HepG2 (cell line): Measurements from ENCODE around the gene CDYL. TPM values are rescaled to one million over a fixed set of nuclear protein-coding genes. Genes with fewer than 3 reads are reported as not detected.

Experiments used
- ATAC-seq: fragments of 200-7000 bp; cut with Tn5 transposase; 3 replicates; pipeline ENCODE4 v1.9.1; 2020; ENCODE audit warnings: mild to moderate bottlenecking, moderate library complexity
- BruUV-seq: library from RNA; stranded (reverse); fragments of 400-500 nt; replicated peaks from 2 replicates; lab custom pipeline; 2021; lab: Mats Ljungman, UMichigan
- CTCF ChIA-PET: fragments of 300-600 bp; formaldehyde crosslinking; extraction: SDS; loops from one replicate; lab custom pipeline; 2021; ENCODE audit warnings: low total read pairs, inconsistent platforms, low intra/inter-chr PET ratio; lab: Yijun Ruan, JAX
- POLR2A ChIA-PET: fragments of 350-600 bp; sonication (Branson Sonifier 250); formaldehyde crosslinking; loops from one replicate; lab custom pipeline; 2020; ENCODE audit warnings: antibody characterized with exemption, inconsistent platforms; lab: Yijun Ruan, JAX
- DNase-seq: peaks from one replicate; pipeline ENCODE4 v3.0.0-alpha.2; 2015; ENCODE audit warnings: low spot score
- FAIRE-seq: peaks from 3 replicates; lab custom pipeline; 2011; peaks lifted over from hg19 to GRCh38; lab: Jason Lieb, UNC
- H2AFZ ChIP-seq: one replicate; pipeline ENCODE4 v1.6.1; 2011; ENCODE audit warnings: low read length, inconsistent platforms
- H3K27ac ChIP-seq: fragments of 300-600 bp; 3 replicates; pipeline ENCODE4 v1.8.0; 2011; ENCODE audit warnings: mixed run types, mild to moderate bottlenecking, mixed read lengths, low read length, inconsistent platforms; ENCODE audit not compliant: insufficient read depth; ENCODE audit errors: extremely low read length
- H3K27me3 ChIP-seq, 2 experiments: fragments of 200-600 bp in 1 of 2; 2 replicates in 1 of 2; 3 replicates in 1 of 2; pipeline versions ENCODE4 v1.6.0 to v1.8.0; 2011; ENCODE audit warnings: low read length in 2 of 2, mild to moderate bottlenecking in 2 of 2, moderate library complexity in 2 of 2, inconsistent platforms in 1 of 2; ENCODE audit not compliant: insufficient read depth in 2 of 2, control insufficient read depth in 1 of 2
- H3K36me3 ChIP-seq, 2 experiments: fragments of 200-600 bp in 1 of 2; replicated peaks in 1 of 2; 2 replicates in 1 of 2; 3 replicates in 1 of 2; pipeline versions ENCODE4 v1.5.1 to v1.8.0; 2011; ENCODE audit warnings: low read length in 2 of 2, inconsistent platforms in 1 of 2; ENCODE audit not compliant: insufficient read depth in 2 of 2, control insufficient read depth in 1 of 2
- H3K4me1 ChIP-seq: 2 replicates; pipeline ENCODE4 v1.5.1; 2012; ENCODE audit warnings: low read length, inconsistent platforms; ENCODE audit not compliant: insufficient read depth
- H3K4me2 ChIP-seq: 2 replicates; pipeline ENCODE4 v1.6.0; 2011; ENCODE audit warnings: low read depth, low read length, inconsistent platforms
- H3K4me3 ChIP-seq, 3 experiments: fragments of 200-600 bp in 1 of 3; sonication (generic), shearing (Covaris generic) in 1 of 3; replicated peaks in 1 of 3; 2 replicates each; pipeline ENCODE4 v1.5.1; 2011 to 2016; ENCODE audit warnings: low read length in 3 of 3, inconsistent platforms in 2 of 3, low read depth in 2 of 3, mild to moderate bottlenecking in 2 of 3, control low read depth in 1 of 3, mixed read lengths in 1 of 3; ENCODE audit not compliant: insufficient read depth in 1 of 3
- H3K79me2 ChIP-seq: one replicate; pipeline ENCODE4 v1.6.1; 2011; ENCODE audit warnings: low read length, inconsistent platforms; ENCODE audit not compliant: insufficient read depth
- H3K9ac ChIP-seq: 2 replicates; pipeline ENCODE4 v1.6.0; 2011; ENCODE audit warnings: mild to moderate bottlenecking, low read depth, low read length, inconsistent platforms; ENCODE audit not compliant: insufficient read depth
- H3K9me3 ChIP-seq: 2 replicates; pipeline ENCODE4 v1.5.1; 2012; ENCODE audit warnings: mild to moderate bottlenecking, low read length
- H4K20me1 ChIP-seq: 2 replicates; pipeline ENCODE4 v1.6.0; 2011; ENCODE audit warnings: inconsistent platforms, mild to moderate bottlenecking, low read length, moderate library complexity; ENCODE audit not compliant: insufficient read depth
- ATM ChIP-seq: fragments of 450-650 bp; IDR thresholded peaks from 2 replicates; pipeline ENCODE4 v1.7.1; 2017; ENCODE audit warnings: mild to moderate bottlenecking, borderline replicate concordance
- CREB3 ChIP-seq: sonication (generic); formaldehyde crosslinking; IDR thresholded peaks from 2 replicates; pipeline ENCODE4 v1.5.0; 2020; ENCODE audit warnings: missing genetic modification reagents
- DNMT1 ChIP-seq: sonication (generic); formaldehyde crosslinking; IDR thresholded peaks from 2 replicates; pipeline ENCODE4 v1.5.1; 2020; ENCODE audit warnings: mild to moderate bottlenecking, missing genetic modification reagents
- FOXJ3 ChIP-seq: sonication (generic); formaldehyde crosslinking; IDR thresholded peaks from 2 replicates; pipeline ENCODE4 v1.4.0; 2020; ENCODE audit warnings: missing genetic modification reagents, mild to moderate bottlenecking, borderline replicate concordance
- HDAC2 ChIP-seq: sonication (generic); formaldehyde crosslinking; IDR thresholded peaks from 2 replicates; pipeline ENCODE4 v1.4.0; 2020; ENCODE audit warnings: missing genetic modification reagents
- NR2F2 ChIP-seq: IDR thresholded peaks from 2 replicates; pipeline ENCODE4 v1.6.1; 2012; ENCODE audit warnings: low read depth, inconsistent platforms, borderline replicate concordance
- ZNF234 ChIP-seq: sonication (generic); formaldehyde crosslinking; conservative IDR thresholded peaks from 2 replicates; pipeline ENCODE4 v1.5.1; 2020; ENCODE audit warnings: mild to moderate bottlenecking, missing genetic modification reagents
- ZNF619 ChIP-seq: sonication (generic); formaldehyde crosslinking; IDR thresholded peaks from 2 replicates; pipeline ENCODE4 v1.4.0; 2020; ENCODE audit warnings: mild to moderate bottlenecking, missing genetic modification reagents
- ZNF678 ChIP-seq: sonication (generic); formaldehyde crosslinking; IDR thresholded peaks from 2 replicates; pipeline ENCODE4 v1.4.0; 2020; ENCODE audit warnings: mild to moderate bottlenecking, missing genetic modification reagents
- ZNF749 ChIP-seq: sonication (generic); formaldehyde crosslinking; IDR thresholded peaks from 2 replicates; pipeline ENCODE4 v1.8.0; 2022; ENCODE audit warnings: mild to moderate bottlenecking, missing genetic modification reagents, moderate library complexity, borderline replicate concordance
- ZNF780A ChIP-seq: sonication (generic); formaldehyde crosslinking; IDR thresholded peaks from 2 replicates; pipeline ENCODE4 v1.8.0; 2022; ENCODE audit warnings: mild to moderate bottlenecking, missing genetic modification reagents, moderate library complexity
- ZNF878 ChIP-seq: sonication (generic); formaldehyde crosslinking; IDR thresholded peaks from 2 replicates; pipeline ENCODE4 v1.8.1; 2023; ENCODE audit warnings: mild to moderate bottlenecking, missing genetic modification reagents, moderate library complexity
- WGBS: methylation state at CpG from one replicate; pipeline ENCODE4 v1.1.6; 2017; ENCODE audit warnings: low lambda C conversion rate; 5-methylcytosine and 5-hydroxymethylcytosine counted together
- in situ Hi-C: cut with HindIII; loops from 2 replicates; pipeline ENCODE4 v1.10.0; 2017; ENCODE audit warnings: low pct_unique_long_range_greater_than_20kb; ENCODE audit not compliant: extremely low pct_ligation_motif_present
- intact Hi-C: fragments of 100-400 bp; cut with micrococcal nuclease; formaldehyde crosslinking; loops from one replicate; pipeline ENCODE4 v1.10.0; 2022; ENCODE audit not compliant: unreplicated experiment
- polyA plus RNA-seq, 8 experiments: library from polyadenylated mRNA; depleted of rRNA in 3 of 8; stranded (reverse) in 7 of 8; unstranded in 1 of 8; fragments of >200 nt; fragmentation: Illumina TruSeq in 4 of 8; extraction: Trizol in 4 of 8; gene quantifications; 2 replicates each; pipeline versions ENCODE4 v1.2.1 to v1.2.3, GENCODE V29; 2011 to 2016; ENCODE audit warnings: low read depth in 4 of 8, missing spikeins in 1 of 8, mixed read lengths in 1 of 8; ENCODE audit not compliant: insufficient read depth in 1 of 8
- total RNA-seq, 5 experiments: library from RNA; depleted of rRNA; stranded (reverse); fragments of >200 nt; fragmentation: Illumina TruSeq; extraction: Trizol; gene quantifications; 2 replicates each; pipeline ENCODE4 v1.2.3, GENCODE V29; 2016; ENCODE audit warnings: low read depth in 1 of 5

Gene CDYL
- total and polyA plus RNA-seq, 2 of the 13 experiments (the other 11 are each of a cell fraction or from before 2014, with no cell fraction given): 22.8 to 105 TPM

- H2AFZ ChIP-seq: no peak overlapping the region
- DNase-seq: no peak
- H3K27ac ChIP-seq: no peak overlapping the region
- intact Hi-C loops: loop anchor here (5.0 kb wide), 1 partner anchor 119 kb away; no protein-coding TSS in a partner anchor
- no peaks in the 10 kb centered on the region for H3K79me2 ChIP-seq
- peaks cover 0 to 6% of the 10 kb centered on the region in 2 experiments; a peak in 3 of 5 replicates for H3K27me3 ChIP-seq
- POLR2A ChIA-PET: no interaction called here
- no peak overlapping the region for H3K9ac ChIP-seq
- no peak overlapping the region for H3K4me2 ChIP-seq
- H3K9me3 ChIP-seq: no peaks in the 10 kb centered on the region
- no peak overlapping the region for H3K4me3 ChIP-seq
- 66% methylated on average over 4 of the region's 4 CpGs for WGBS
- peaks cover 18% of the 10 kb centered on the region for H3K4me1 ChIP-seq
- TF ChIP-seq ZNF678 (CRISPR knock-in tag): no peak
- no peak for FAIRE-seq
- BruUV-seq: no TSS peak
- CTCF ChIA-PET: no interaction called here
- in situ Hi-C loops: no loop called here
- no peaks in the 10 kb centered on the region for H4K20me1 ChIP-seq
- ATAC-seq: no peak
- no peaks in the 10 kb centered on the region for H3K36me3 ChIP-seq
Measured at GRCh38 chr6:4728436-4728769, 47.8 kb upstream of the CDYL start.

GRCh38 chr6:4728926-4729325 is 47.3 kb upstream of the CDYL start:
- ATAC-seq: no peak

More at GRCh38 chr6:4728926-4729325, 47.3 kb upstream of the CDYL start:
- CTCF ChIA-PET: no interaction called here
- peaks cover 0 to 9% of the 10 kb centered on the region in 2 experiments; a peak in 2 of 5 replicates for H3K27me3 ChIP-seq
- no peak for FAIRE-seq
- intact Hi-C loops (loop anchor here (5.0 kb wide), 1 partner anchor 118 kb away; no protein-coding TSS in a partner anchor), in situ Hi-C loops (no loop called here)
- no peak overlapping the region for H3K4me3 ChIP-seq
- 90% methylated on average over 2 of the region's 2 CpGs for WGBS
- no peak overlapping the region for H3K9ac ChIP-seq
- no peak overlapping the region for H2AFZ ChIP-seq
- TF ChIP-seq CREB3 (CRISPR knock-in tag): no peak
- no peak for TF ChIP-seq ZNF619 (CRISPR knock-in tag)
- TF ChIP-seq ZNF878: no peak
- no peak for TF ChIP-seq DNMT1
- TF ChIP-seq NR2F2: no peak
- no peak for TF ChIP-seq ZNF749 (CRISPR knock-in tag)
- no peak for TF ChIP-seq ATM
- TF ChIP-seq ZNF780A: no peak
- TF ChIP-seq HDAC2: no peak
- TF ChIP-seq ZNF234 (CRISPR knock-in tag): no peak
- TF ChIP-seq FOXJ3 (CRISPR knock-in tag): no peak
- POLR2A ChIA-PET: no interaction called here
- H3K36me3 ChIP-seq: no peaks in the 10 kb centered on the region
- H4K20me1 ChIP-seq: no peaks in the 10 kb centered on the region
- H3K27ac ChIP-seq: no peak overlapping the region
- no peaks in the 10 kb centered on the region for H3K9me3 ChIP-seq
- H3K4me1 ChIP-seq: peaks cover 18% of the 10 kb centered on the region
- no TSS peak for BruUV-seq
- H3K79me2 ChIP-seq: no peaks in the 10 kb centered on the region
- no peak for DNase-seq
- H3K4me2 ChIP-seq: no peak overlapping the region
